Activated CD4-positive, alpha-beta T cell treated with anti-CD3 and anti-CD28 coated beads, Interleukin-2, Interleukin-4, amounts not matched to agents 100 ng/mL and 50 ng/mL, durations not matched to agents 16 hours and 8 hours (primary cell): Measurements from ENCODE around the gene PRKN.

Source experiments
- DNase-seq: peaks from one replicate; pipeline ENCODE4 v3.0.0-alpha.2; 2020; ENCODE audit warnings: low spot score

The PRKN gene

DNA sequence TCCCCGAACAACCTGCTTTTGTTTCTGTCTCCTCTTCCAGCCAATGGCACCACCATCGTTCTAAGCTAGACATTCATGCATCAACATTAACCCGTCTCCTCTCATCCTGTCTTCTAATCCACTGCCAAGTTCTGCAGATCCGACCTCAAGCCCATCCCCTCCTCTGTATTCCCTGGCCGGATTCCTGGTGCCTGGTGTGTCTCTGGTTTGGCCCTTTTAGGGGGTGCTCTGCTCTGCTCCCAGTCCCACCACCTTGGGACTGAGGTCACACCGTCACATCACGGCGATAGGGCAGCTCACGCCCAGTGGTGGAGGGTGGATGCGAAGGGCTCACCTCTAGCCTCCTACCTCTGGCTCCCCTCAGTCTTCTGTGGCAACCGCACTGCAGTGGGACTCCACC is 1351.2 kb downstream of the PRKN start:
- no peak for DNase-seq

DNA sequence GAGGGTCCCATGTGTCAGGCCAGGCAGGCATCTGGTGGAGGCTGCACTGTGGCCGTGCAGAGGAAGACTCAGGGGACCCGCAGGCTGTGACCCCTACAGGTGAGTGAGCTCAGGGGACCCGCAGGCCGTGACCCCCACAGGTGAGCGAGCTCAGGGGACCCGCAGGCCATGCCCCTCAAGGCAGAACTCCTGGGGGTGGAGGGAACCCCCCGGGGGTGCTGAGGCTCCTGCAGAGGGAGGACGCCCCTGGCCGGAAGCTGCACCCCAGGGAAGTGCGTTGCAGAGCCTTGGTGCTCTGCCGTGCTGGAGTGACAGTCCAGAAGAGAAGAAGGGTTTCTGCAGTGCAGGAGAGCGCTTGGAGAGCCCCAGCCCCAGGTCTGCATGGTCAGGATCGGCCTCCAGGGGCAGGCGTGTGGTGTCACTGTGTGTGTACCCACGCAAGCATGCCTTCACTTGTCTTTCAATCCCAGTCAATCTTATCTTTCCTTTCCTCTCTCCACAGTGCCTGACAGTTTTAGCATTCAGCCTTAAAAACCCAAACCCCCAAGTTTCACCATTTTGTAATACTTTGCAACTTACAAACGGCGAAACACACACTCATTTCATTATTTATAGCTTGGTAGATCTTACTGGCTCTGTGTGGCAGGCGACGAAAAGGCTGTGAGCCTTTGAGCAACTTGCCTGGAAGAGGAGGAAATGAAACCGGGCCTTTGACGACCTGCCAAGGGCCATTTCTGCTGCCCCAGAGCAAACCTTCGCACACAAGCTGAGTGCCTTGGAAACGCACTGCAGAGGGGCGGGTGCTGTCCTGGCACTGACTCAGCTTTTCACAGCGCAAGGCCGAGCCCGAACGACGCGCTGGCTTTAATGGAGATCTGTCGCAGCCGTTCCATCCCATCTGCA is 1352.3 kb downstream of the PRKN start:
- no peak for DNase-seq

DNA sequence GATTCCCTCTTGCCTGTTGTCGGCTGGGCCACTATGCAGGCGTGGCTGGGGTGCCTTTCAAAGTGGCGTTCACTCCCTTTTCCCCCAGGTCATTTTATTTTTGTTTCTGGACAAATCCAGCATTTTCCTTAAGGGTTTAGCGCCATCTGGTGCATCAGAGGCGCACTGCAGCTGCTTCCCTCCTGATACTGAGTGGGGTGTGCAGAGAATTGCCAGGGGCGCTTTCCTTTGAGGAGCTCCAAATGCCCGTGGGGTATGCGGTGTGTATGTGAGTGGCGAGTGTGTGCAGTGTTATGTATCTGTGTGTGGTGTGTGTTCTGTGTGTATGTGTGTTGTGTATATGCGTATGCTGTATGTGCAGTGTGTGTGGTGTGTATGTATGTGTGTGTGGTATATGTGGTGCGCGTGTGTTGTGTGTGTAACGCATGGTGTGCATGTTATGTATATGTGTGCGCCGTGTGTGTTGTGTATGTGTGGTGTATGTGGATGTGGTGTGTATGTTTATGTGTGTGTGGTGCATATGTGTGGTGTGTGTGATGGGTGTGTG is 1353.6 kb downstream of the PRKN start:
- peak; percentile 56 for DNase-seq

DNA sequence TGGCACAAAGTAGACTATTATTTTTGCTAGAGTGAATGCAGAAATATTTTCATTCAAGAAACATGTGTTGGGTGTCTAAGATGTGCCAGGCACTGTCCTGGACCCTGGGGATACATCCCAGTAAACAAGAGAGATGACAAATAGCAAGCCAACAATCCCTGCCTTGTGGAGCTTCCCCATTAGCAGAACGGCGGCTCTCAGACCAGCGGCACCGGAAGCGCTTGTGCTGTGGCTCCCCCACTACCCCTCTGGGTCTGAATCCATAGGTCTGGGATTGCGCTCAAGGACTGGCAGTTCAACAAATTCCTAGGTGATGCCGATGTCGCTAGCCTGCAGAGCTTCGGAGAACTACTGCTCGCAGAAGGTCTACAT is 1355.2 kb downstream of the PRKN start:
- no peak for DNase-seq

DNA sequence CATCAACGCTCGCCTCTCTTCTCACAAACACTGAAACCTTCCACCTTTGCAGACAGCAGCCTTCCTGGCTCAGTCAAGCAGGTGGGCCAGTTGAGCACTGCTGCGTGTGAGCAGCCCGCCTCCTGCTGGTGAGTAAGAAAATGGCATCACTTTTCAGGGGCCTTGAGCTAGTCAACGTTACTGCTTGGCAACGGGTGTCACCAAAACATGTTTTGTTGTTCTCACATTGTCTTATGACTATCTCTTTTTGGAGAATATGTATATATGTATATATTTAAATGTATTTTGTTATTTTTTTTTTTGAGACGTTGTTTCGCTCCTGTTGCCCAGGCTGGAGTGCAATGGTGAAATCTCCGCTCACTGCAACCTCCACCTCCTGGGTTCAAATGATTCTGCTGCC is 1356.7 kb downstream of the PRKN start:
- DNase-seq = peak; percentile 64

DNA sequence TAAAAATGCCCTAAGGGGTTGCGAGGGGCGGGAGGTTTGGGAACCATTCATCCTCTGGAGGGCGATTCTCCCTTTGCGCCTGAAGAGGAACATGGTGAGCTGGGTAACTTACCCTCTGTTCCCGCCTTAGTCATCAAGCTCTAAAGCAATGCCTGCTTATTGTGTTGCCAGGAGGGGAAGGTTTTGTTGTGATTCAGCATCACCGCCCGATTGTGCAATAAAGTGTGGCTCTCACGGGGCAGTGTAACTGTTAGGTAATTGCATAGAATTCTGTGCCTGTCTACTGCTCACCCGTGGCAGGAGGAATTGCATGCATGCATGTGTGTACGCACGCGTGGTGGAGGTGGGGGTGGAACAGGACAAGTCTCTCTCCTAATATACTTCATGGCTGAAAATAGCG is 1358.2 kb downstream of the PRKN start:
- DNase-seq = no peak

DNA sequence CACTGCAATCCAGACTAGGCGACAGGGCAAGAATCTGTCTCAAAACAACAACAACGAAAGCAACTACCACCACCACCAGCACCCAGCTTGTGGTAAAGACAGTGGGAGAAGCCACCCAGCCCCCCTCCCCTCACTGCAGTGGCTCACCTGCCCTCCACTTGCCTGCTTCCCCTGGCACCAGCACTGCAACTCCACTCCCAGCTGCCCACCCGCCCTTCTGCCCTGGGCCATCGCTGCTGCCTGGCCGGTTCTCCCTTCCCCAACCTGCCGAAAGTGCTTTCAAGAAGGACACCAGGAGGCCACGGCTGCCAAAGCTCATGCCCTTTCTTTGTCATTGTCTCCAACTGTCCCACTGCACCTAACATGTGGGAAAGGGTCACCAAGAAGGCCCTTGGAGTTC is 1359.1 kb downstream of the PRKN start:
- DNase-seq = no peak

DNA sequence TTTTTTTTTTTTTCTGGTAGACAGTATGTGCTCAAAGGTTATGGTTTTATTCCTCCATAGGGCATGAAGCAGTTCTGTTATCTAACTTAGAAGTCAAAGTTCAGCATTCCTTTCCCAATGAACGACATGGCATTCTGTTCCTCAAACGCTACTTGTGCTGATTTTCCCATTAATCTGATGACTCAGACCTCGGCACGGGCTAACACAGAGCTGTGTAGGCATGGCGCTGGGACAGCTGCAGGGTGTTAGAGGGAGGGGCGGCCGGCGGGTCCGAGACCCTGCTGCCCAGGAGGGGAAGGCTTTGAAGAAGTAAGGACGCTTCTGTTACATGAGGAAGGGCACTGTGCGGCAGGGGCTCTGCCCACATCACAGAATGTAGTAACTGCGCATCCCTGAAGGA is 1360.1 kb downstream of the PRKN start:
- DNase-seq = no peak

DNA sequence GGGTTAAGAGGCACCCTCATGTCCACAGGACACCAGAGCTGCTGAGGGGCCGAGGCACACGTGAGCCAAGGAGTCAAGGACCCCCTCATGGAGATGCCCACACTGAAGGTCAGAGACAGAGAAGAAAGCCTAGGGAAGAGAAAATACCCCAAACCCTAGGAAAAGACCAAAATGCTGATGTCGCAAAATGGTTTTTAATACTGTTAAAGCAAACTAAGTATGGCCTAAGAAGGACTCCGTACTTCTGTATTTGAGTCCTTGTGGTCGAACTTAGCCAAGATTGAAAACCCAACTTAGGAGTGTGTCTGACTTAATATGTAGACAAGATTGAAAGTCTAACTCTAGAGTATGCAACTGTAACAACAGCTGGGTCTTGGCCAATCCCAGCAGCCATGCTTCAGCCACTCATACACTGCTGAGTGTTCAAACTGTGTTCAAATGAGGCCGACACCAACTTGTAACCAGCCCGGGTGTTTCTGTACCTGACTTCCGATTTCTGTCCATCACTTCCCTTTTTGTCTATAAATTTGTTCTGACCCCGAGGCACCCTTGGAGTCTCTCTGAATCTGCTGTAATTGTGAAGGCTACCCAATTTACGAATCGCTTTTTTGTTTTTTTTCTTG is 1361.2 kb downstream of the PRKN start:
- no peak for DNase-seq

DNA sequence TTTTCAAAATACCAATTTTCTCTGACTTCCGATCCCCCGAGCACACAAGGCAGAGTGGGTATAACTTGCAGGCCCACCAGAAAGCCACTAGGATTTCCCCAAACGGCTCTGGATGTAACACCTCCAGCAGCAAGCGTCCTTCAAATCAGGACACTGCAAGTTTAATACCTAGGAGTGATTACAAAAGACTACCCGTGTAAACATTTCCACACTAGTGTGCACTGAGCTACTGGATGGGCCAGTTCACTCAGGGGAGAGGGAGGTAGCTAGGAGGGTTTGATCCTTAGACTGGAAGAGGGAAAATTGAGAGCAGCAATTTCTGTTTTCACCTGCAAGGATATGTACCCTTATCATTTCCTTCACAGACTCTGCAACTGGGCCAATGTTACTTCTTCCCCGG is 1361.9 kb downstream of the PRKN start:
- no peak for DNase-seq

DNA sequence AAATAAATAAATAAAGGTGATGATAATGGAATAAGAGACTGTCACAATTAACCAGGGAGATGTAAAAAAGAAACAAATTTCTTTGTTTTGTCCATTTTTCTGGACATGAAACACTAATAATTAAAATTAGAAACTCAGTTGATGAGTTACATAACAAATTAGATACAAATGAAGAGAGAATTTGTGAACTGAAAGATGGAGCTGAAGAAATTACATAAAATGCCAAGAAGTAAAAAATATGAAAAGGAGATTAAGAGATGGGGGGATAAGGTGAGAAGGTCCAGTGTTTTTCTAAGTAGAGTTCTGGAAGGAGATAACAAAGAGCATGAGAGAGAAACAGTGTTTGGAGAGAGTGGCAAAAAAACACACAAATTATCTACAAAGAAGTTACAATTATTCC is 1364.3 kb downstream of the PRKN start:
- no peak for DNase-seq

DNA sequence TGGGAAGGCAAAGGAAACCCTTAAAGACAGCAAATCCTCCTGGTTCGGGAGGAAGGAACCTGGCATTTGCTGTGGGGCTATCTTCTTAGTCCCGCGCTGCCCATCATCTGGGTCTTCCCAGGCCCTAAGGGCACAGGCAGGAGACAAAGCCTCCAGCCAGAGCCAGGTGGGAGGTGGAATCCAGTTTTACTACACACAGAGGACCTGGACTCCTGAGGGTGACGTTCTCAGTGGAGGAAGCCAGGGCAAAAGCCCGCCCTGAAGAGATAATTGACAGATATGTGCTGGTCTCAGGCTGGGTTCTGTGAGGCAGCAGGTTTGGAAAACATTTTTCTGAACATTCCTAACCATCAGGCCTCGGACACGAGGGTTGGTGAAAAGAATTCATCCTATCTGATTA is 1365.3 kb downstream of the PRKN start:
- DNase-seq = no peak

DNA sequence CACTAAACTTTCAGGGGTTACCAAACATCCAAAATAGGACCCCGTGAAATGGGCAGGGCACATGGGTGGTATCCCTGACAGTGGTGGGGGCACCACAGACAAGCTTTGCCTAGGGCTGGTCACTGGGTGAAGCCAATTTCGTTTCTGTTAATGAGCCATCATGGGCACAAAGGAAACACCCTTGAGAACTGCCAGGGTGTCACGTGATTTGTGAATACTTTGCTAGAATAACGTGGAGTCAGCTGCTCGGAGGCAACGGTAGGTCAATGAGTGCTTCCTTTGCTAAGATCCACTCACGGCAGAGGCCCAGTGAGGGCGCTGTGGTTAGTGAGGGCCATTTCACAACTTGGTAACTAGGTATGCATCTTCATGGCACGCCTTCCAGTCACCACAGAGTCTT is 1366.0 kb downstream of the PRKN start:
- DNase-seq = no peak

DNA sequence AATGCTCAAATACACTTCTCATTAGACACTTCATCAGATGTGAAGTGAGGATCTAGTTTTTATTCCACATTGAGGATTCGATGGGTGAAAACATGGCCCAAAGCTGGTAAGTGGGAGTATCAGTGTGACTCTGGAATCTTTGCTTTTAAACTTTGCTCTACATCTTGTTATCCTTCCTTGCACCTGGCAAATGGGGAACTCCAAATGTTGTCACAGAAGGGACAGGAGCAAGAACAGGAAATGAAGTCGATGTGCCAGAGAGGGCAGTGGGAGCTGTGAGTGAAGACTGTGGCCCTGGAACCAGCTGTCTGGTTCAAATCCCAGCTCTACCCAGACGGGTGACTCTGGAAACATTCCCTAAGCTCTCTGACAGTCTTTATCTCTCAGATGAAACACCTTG is 1367.0 kb downstream of the PRKN start:
- DNase-seq = no peak

DNA sequence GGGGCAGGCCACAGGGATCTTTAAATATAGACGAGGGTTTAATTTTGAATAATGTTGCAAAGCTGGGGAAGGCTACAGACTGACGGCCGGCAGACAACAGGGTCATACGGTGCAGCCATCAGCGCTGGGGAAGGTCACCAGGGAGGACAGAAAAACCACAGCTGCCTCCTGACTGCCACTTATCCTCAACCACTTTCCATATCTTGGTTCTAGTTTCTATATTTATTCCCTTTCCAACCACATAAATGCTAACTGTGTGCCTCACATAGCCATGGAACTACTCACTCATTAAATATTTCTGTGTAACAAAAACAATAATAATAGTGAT is 1368.0 kb downstream of the PRKN start:
- DNase-seq = no peak

DNA sequence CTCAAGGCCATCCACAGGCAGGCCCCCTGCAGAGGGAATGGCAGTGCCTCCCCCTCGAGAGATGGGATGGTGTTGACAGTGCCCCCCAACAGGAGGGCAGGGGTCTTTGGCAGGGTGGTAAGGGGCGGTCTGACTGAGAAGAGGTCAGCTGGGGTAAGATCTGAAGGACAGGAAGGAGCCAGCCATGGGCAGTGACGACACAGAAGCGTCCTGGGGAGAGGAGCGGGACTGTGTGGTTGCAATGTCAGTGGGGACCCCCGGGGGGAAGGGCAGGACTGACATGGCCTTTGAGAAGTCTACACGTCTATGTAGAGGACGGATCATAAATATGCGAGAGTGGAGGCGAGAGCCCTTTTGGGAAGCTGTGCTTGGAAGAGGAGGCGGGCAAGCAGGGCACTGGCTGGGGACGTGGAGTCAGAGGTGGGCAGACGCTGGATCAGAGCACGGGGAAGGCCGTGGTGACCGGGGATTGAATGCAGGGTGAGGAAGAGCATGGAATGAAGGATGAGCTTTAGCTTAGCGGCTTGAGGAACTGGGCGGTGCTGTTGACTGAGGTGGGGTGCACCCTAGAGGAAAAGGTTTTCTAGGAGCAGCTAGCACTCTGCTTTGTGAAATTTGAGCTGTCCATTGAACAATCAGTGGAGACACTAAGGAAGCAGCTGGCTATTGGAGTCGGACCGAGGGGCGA is 1371.3 kb downstream of the PRKN start:
- DNase-seq = no peak

DNA sequence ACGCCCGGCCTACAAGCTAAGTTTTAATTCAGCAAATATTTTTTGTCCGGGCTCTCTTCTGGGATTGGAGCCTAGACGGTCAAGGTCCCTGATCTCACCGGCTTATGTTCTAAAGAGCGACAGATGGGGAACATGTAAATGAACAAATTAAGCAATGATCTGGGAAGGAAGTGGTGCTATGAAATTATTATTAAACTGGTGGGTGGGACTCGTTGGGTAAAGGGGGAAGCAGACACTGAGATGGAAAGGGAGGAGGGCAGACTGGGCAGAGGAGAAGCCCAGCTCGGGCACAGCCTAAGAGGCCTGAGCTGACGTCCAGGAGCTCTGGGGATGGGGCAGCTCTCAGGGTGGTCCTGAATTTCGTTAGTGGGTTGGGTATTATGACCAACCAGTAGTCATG is 1371.9 kb downstream of the PRKN start:
- no peak for DNase-seq

DNA sequence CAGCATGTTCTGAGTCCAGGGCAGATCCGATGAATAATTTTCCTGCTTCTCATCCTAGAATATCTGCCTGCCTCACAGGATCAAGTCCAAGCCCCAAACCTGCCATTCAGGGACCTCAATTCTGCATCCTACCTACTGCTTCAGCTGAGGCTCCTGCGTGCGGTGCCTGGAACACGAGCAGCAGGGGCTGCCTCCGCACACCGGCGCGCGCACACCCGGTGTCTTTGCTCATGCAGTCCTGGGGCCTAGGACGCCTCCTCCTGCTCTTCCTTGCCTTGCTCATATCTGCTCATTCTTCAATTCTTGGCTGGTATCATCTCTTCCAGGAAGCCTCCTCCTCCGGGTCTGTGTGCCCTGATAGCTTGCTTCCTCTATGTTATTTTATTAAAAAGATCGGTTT is 1372.6 kb downstream of the PRKN start:
- DNase-seq = no peak

DNA sequence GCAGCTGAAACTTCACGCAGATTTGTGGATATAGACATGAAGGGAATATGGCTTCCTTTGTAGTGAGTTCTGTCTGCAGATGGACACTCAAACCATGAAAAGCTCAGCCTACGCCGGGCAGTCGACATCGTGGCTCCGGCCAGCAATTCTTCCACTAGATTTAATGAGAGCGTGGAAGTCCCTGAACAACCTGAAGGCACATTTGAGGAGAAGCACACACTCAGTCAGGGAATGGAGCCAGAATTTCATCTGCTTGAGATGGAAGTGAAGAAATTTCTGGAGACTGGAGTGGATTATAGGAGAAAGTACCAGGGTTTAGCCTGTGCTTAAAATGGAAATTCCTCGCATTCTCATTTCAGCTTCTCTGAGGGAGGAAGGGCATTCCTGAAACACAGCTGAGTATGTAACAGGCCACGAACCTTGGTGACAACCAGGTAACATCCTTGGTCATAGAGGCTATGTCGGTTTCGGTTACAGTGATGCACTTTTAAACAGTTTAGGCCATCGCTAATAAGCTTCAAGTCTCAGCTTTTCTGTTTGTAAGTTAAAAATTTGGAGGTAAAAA is 1373.2 kb downstream of the PRKN start:
- DNase-seq = no peak

DNA sequence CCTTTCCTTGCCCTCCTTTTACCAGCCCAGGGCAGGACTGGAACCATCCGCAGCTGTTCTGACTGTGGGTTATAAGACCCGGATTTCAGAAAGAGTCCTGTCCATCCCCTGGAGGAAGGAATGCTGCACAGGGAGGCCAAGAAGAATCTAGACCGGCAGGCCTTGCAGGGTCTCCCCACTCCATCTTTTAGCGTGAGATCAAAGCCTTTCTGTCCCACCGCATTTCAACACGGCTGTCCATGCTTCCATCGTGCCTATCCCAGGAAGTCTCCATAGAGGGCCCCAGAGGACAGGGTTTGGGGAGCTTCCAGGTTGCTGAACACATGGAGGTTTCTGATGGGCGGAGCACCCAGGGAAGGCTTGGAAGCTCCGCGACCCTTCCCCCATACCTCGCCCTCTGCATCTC is 1374.4 kb downstream of the PRKN start:
- no peak for DNase-seq

DNA sequence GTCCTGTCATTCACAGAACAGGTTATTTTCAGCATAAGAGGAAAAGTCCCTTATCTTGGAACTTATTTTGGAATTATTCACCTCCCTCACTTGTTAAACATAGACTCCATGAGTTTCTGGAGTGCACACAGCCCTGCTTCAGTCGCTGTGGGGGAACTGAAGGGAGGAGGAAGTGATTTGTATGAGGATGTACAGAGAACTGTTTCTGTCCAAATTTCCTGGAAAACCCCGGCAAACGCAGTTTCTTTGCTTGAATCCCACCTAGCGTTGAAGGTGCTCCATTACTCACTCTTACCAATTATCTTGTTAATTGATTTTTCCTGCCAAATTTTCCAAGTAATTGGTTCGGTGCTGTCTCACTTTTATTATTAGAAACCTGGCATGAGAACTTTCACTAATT is 1375.7 kb downstream of the PRKN start:
- DNase-seq = no peak

DNA sequence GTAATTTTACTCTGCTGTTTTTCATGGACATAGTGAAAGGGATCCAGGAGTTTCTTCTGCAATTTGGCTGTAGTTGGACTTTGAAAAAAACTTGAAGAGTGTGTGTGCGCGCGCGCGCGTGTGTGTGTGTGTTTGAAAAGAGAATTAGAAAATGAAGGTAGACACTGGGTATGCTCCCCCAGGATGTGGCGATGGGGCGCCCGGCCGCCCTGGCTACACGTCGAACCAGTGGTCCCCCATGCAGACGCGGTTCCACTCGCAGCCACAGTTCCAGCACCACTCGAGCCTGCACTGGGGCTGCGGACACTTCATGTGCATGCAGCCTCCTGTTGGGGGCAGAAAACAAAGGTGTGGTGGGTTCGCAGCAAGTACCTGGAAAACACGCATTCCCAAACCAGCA is 1377.7 kb downstream of the PRKN start:
- no peak for DNase-seq

DNA sequence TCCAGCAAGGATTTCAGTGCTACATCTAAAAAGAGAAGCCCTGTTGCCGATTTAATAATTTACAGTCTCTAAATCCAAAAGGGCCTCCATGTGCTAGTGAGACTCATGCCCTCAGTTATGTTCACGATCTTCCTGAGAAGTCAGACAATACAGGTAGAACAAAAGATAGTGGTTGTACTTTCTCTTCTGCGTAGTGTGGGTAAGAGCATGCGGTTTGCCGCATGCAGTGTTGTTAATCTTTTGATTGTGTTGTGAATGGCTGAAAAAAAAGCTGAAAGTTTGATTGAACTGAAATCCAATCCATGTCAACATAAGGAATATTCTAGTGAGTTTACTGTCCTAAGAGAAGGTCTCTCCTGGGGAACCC is 1379.0 kb downstream of the PRKN start:
- no peak for DNase-seq
